HCT116 (cell line): Measurements from ENCODE around the gene RIMKLA. TPM values are rescaled to one million over a fixed set of nuclear protein-coding genes. Genes with fewer than 3 reads are reported as not detected.

Experiments used
- ATAC-seq: fragments of 200-7000 bp; cut with Tn5 transposase; 2 replicates; pipeline ENCODE4 v1.9.1; 2020; ENCODE audit warnings: mild to moderate bottlenecking, moderate library complexity
- BruUV-seq: library from RNA; stranded (reverse); fragments of 400-500 nt; replicated peaks from 2 replicates; lab custom pipeline; 2021; lab: Mats Ljungman, UMichigan
- CTCF ChIA-PET: fragments of 300-600 bp; sonication (Branson Sonifier 250); formaldehyde crosslinking; loops from one replicate; lab custom pipeline; 2021; ENCODE audit warnings: antibody characterized with exemption; lab: Charles Lee
- POLR2A ChIA-PET: fragments of 300-600, 350-600 bp; sonication (Branson Sonifier 250); formaldehyde crosslinking; loops from one replicate; lab custom pipeline; 2021; ENCODE audit warnings: antibody characterized with exemption; lab: Charles Lee
- RAD21 ChIA-PET, 2 experiments: fragments of 300-600 bp; sonication (Branson Sonifier 250); formaldehyde crosslinking; loops; one replicate each; lab custom pipeline; 2023; ENCODE audit warnings: low total read pairs in 2 of 2; ENCODE audit not compliant: uncharacterized antibody in 2 of 2, unreplicated experiment in 2 of 2, low non-redundant PET in 1 of 2; lab: Charles Lee
- DNase-seq: peaks from one replicate; pipeline ENCODE4 v3.0.0-alpha.2; 2010; ENCODE audit warnings: low read depth, low spot score
- H2AFZ ChIP-seq: fragments of 200-600 bp; shearing (Covaris generic), sonication (generic); 2 replicates; pipeline ENCODE4 v1.6.1; 2017; ENCODE audit warnings: low read depth, mixed run types, mixed read lengths, antibody characterized with exemption, low read length; ENCODE audit not compliant: poor library complexity, severe bottlenecking
- H3K27ac ChIP-seq: 2 replicates; pipeline ENCODE4 v1.5.1; 2012; ENCODE audit warnings: low read depth, low read length
- H3K27me3 ChIP-seq: fragments of 200-600 bp; sonication (generic); 2 replicates; pipeline ENCODE4 v1.6.1; 2016; ENCODE audit warnings: mixed run types, low read length, mixed read lengths; ENCODE audit not compliant: insufficient read depth
- H3K36me3 ChIP-seq, 2 experiments: fragments of 200-500 bp in 1 of 2; fragments of 200-600 bp in 1 of 2; sonication (Bioruptor generic) in 1 of 2; sonication (generic) in 1 of 2; 2 replicates each; pipeline versions ENCODE4 v1.5.1 to v1.6.1; 2014 to 2016; ENCODE audit warnings: low read length in 2 of 2, inconsistent platforms in 1 of 2, mixed read lengths in 1 of 2, mixed run types in 1 of 2; ENCODE audit not compliant: insufficient read depth in 2 of 2, control insufficient read depth in 1 of 2
- H3K4me1 ChIP-seq, 2 experiments: fragments of 200-600 bp in 1 of 2; sonication (generic) in 1 of 2; 2 replicates each; pipeline versions ENCODE4 v1.5.1 to v1.6.1; 2012 to 2017; ENCODE audit warnings: low read length in 2 of 2, inconsistent platforms in 1 of 2, mild to moderate bottlenecking in 1 of 2, mixed read lengths in 1 of 2, mixed run types in 1 of 2, moderate library complexity in 1 of 2; ENCODE audit not compliant: insufficient read depth in 2 of 2, control insufficient read depth in 1 of 2
- H3K4me2 ChIP-seq: fragments of 200-600 bp; sonication (generic); 2 replicates; pipeline ENCODE4 v1.6.1; 2017; ENCODE audit warnings: mixed run types, low read length, mixed read lengths
- H3K4me3 ChIP-seq, 2 experiments: fragments of 200-600 bp in 1 of 2; sonication (generic) in 1 of 2; replicated peaks in 1 of 2; 2 replicates each; pipeline ENCODE4 v1.5.1; 2011 to 2016; ENCODE audit warnings: low read length in 2 of 2, control low read depth in 1 of 2, low read depth in 1 of 2, mild to moderate bottlenecking in 1 of 2, mixed read lengths in 1 of 2, mixed run types in 1 of 2
- H3K79me2 ChIP-seq: fragments of 200-600 bp; sonication (generic); 2 replicates; pipeline ENCODE4 v1.6.1; 2017; ENCODE audit warnings: mild to moderate bottlenecking, mixed run types, low read length, moderate library complexity, mixed read lengths; ENCODE audit not compliant: insufficient read depth
- H3K9ac ChIP-seq: fragments of 200-600 bp; sonication (generic); 2 replicates; pipeline ENCODE4 v1.6.1; 2016; ENCODE audit warnings: low read length, mixed read lengths
- H3K9me2 ChIP-seq: fragments of 200-600 bp; sonication (generic), shearing (Covaris generic); 2 replicates; pipeline ENCODE4 v1.6.1; 2017; ENCODE audit warnings: mixed run types, mild to moderate bottlenecking, moderate library complexity; ENCODE audit not compliant: insufficient read depth
- H3K9me3 ChIP-seq, 2 experiments: fragments of 200-500 bp in 1 of 2; fragments of 200-600 bp in 1 of 2; sonication (Bioruptor generic) in 1 of 2; sonication (generic) in 1 of 2; 2 replicates each; pipeline ENCODE4 v1.6.1; 2014 to 2017; ENCODE audit warnings: low read length in 2 of 2, mixed read lengths in 2 of 2, inconsistent platforms in 1 of 2, low read depth in 1 of 2, mild to moderate bottlenecking in 1 of 2, mixed run types in 1 of 2, moderate library complexity in 1 of 2; ENCODE audit not compliant: control insufficient read depth in 1 of 2, insufficient read depth in 1 of 2
- H4K20me1 ChIP-seq: fragments of 200-600 bp; sonication (generic), shearing (Covaris generic); 2 replicates; pipeline ENCODE4 v1.6.1; 2017; ENCODE audit warnings: mixed run types, mild to moderate bottlenecking, moderate library complexity; ENCODE audit not compliant: insufficient read depth
- EGR1 ChIP-seq: IDR thresholded peaks from 2 replicates; pipeline ENCODE4 v1.6.1; 2012; ENCODE audit warnings: low read depth
- ELF1 ChIP-seq: IDR thresholded peaks from 2 replicates; pipeline ENCODE4 v1.6.1; 2012; ENCODE audit warnings: low read depth, borderline replicate concordance
- EZH2 ChIP-seq: fragments of 200-600 bp; sonication (generic); IDR thresholded peaks from 2 replicates; pipeline ENCODE4 v1.6.1; 2017; ENCODE audit warnings: antibody characterized with exemption, mixed run types
- EZH2phosphoT487 ChIP-seq: fragments of 200-600 bp; IDR thresholded peaks from 2 replicates; pipeline ENCODE4 v1.6.1; 2018; ENCODE audit warnings: antibody characterized with exemption, borderline replicate concordance
- FOSL1 ChIP-seq: IDR thresholded peaks from 2 replicates; pipeline ENCODE4 v1.6.1; 2012; ENCODE audit warnings: low read depth
- JUND ChIP-seq: IDR thresholded peaks from 2 replicates; pipeline ENCODE4 v1.6.1; 2012
- MAX ChIP-seq: IDR thresholded peaks from 2 replicates; pipeline ENCODE4 v1.6.1; 2012
- POLR2A ChIP-seq: IDR thresholded peaks from 2 replicates; pipeline ENCODE4 v1.7.0; 2011; ENCODE audit warnings: borderline replicate concordance; ENCODE audit not compliant: insufficient read depth, insufficient read length; ENCODE audit errors: extremely low read depth
- POLR2AphosphoS5 ChIP-seq: IDR thresholded peaks from 2 replicates; pipeline ENCODE4 v1.6.1; 2011; ENCODE audit warnings: mild to moderate bottlenecking, low read depth, low read length, moderate library complexity
- RAD21 ChIP-seq: IDR thresholded peaks from 2 replicates; pipeline ENCODE4 v1.6.1; 2012; ENCODE audit warnings: low read depth, mild to moderate bottlenecking
- REST ChIP-seq: IDR thresholded peaks from 2 replicates; pipeline ENCODE4 v1.6.1; 2012; ENCODE audit warnings: low read depth
- SIN3A ChIP-seq: IDR thresholded peaks from 2 replicates; pipeline ENCODE4 v1.6.1; 2012; ENCODE audit warnings: low read depth
- SP1 ChIP-seq: IDR thresholded peaks from 2 replicates; pipeline ENCODE4 v1.6.1; 2012; ENCODE audit warnings: low read depth
- SRF ChIP-seq: IDR thresholded peaks from 2 replicates; pipeline ENCODE4 v1.6.1; 2012; ENCODE audit warnings: low read depth
- TCF7L2 ChIP-seq: IDR thresholded peaks from 2 replicates; pipeline ENCODE4 v1.7.0; 2011; ENCODE audit warnings: borderline replicate concordance, inconsistent platforms; ENCODE audit not compliant: insufficient read depth, insufficient read length; ENCODE audit errors: extremely low read depth
- ZBTB33 ChIP-seq: IDR thresholded peaks from 2 replicates; pipeline ENCODE4 v1.6.1; 2011; ENCODE audit warnings: mild to moderate bottlenecking, low read length, moderate library complexity; ENCODE audit not compliant: insufficient replicate concordance; ENCODE audit errors: extremely low read depth
- ZFX ChIP-seq: fragments of 450-650 bp; IDR thresholded peaks from 2 replicates; pipeline ENCODE4 v1.6.1; 2017
- ZNF274 ChIP-seq: fragments of 200-500 bp; sonication (Bioruptor generic); IDR thresholded peaks from 2 replicates; pipeline ENCODE4 v1.6.1; 2014; ENCODE audit warnings: mild to moderate bottlenecking, low read depth, low read length, inconsistent platforms
- intact Hi-C: fragments of 100-400 bp; cut with micrococcal nuclease; formaldehyde crosslinking; loops from 2 replicates; pipeline ENCODE4 v1.10.0; 2022
- total RNA-seq: library from RNA; stranded (reverse); gene quantifications from one replicate; pipeline ENCODE4 v1.2.1, GENCODE V29; 2021; ENCODE audit not compliant: unreplicated experiment

RIMKLA gene
- total RNA-seq, 1 experiment from 2014 or later: 4.9 TPM

- no peak for TF ChIP-seq RAD21
These were observed 16.1 kb upstream of the RIMKLA start (continued) for GRCh38 chr1:42364542-42364941.

GRCh38 chr1:42365118-42365517 is 15.5 kb upstream of the RIMKLA start:
- ATAC-seq: no peak
- TF ChIP-seq REST (no peak), SP1 (no peak), ZBTB33 (no peak), EZH2phosphoT487 (no peak), ZNF274 (no peak), MAX (no peak), TCF7L2 (no peak), RAD21 (no peak), JUND (no peak), POLR2AphosphoS5 (no peak), POLR2A (no peak), ZFX (no peak), SIN3A (no peak), EGR1 (no peak), FOSL1 (no peak), SRF (no peak), EZH2 (no peak), ELF1 (no peak)
- TF ChIP-seq, all 23 proteins: peak for 0
- Histone ChIP-seq H4K20me1 (no peaks in the 10 kb centered on the region), H3K27me3 (no peaks in the 10 kb centered on the region), H3K9me2 (no peaks in the 10 kb centered on the region), H3K9me3 (no peaks in the 10 kb centered on the region), H3K36me3 (no peaks in the 10 kb centered on the region), H3K4me3 (no peak overlapping the region), H3K9ac (no peak overlapping the region), H2AFZ (no peak overlapping the region), H3K79me2 (no peaks in the 10 kb centered on the region), H3K27ac (no peak overlapping the region), H3K4me2 (no peak overlapping the region), H3K4me1 (peaks cover 0 to 2% of the 10 kb centered on the region in 2 experiments; a peak in 1 of 4 replicates)
- BruUV-seq: no TSS peak
- intact Hi-C loops: no loop called here
- RAD21 ChIA-PET: no interaction called here
- DNase-seq: no peak
- POLR2A ChIA-PET: no interaction called here
- CTCF ChIA-PET: no interaction called here
